AG08396 (cell line): ENCODE results near the gene ESRRB.
A peak's percentile ranks its signal among the peaks of the same experiment; 100 is the strongest.
"Not testable (repeated sequence)": the region's sequence is repeated elsewhere in the genome, so short reads cannot be mapped to it uniquely, and the experiment has no call there.

ENCODE experiments used
- DNase-seq: peaks from one replicate; pipeline ENCODE4 v3.0.0; 2012; ENCODE audit warnings: low spot score, mixed read lengths

Gene ESRRB

DNA sequence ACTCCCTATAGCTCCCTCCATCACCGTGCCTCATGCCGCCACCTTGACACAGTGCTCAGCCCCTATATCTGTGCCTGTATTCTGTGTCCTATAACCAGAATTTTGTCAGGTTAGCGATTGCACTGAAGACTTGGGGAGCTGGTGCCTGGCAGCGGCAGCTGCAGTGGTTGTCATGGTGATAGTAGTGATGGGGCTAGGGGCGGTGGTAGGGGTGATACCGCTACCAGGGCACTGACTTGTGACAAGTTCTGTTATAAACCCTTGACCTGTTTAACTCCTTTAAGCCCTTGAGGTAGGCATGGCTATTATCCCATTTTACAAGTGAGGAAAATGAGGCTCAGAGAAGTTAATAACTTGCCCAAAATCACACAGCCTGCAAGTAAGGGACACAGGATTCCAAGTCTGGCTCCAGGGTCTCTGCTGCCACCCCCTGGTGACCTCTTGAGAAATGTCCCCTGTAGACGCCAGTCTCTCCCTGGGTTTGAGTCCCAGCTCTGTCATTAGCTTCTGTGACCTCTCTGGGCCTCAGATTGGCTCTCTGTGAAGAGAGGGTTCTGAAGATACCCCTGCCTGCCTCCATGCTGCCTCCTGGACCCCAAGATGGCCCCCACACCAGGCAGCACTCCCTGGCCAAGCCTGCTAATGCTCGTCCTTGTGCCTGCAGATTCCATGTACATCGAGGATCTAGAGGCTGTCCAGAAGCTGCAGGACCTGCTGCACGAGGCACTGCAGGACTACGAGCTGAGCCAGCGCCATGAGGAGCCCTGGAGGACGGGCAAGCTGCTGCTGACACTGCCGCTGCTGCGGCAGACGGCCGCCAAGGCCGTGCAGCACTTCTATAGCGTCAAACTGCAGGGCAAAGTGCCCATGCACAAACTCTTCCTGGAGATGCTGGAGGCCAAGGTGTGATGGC, 121.9 kb downstream of the ESRRB start:
- DNase-seq = no peak

DNA sequence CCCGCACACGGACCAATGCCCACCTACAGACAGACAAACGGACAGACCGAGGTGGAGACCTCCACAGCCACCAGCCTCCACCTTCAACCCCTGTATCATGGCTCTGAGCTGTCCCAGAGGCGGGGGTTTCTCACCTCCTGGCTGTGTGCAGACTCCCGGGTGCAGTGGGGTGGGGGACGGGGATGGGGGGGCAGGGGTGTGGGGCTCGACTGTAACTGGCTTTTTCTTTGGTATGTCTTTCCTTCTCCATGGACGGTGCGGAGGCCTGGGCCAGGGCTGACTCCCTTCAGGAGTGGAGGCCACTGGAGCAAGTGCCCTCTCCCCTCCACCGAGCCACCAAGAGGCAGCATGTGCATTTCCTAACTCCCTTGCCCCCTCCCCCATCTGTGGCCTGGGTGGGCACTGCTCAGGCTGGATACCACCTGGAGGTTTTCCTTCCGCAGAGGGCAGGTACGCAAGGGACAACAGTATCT, 122.6 kb downstream of the ESRRB start:
- DNase-seq = no peak

DNA sequence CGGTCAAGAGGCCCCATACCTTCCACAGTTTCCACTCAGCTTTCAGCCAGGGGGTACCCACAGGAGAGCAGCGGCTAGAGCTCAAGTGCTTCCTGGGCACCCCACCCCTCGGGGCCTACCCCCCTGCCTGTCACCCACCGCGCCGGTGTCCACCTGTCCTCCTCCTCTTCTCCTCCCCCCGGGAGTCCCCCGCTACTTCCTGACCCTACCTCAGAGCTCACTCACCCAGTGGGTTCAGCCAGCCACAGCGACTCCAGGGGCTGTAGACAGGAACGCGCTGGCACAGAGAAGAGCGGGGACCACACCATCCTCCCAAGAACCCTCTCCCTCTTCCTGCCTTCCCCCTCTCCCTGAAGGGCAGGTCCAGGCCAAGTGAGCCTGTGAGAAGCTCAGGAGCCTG, 123.0 kb downstream of the ESRRB start:
- DNase-seq = no peak

DNA sequence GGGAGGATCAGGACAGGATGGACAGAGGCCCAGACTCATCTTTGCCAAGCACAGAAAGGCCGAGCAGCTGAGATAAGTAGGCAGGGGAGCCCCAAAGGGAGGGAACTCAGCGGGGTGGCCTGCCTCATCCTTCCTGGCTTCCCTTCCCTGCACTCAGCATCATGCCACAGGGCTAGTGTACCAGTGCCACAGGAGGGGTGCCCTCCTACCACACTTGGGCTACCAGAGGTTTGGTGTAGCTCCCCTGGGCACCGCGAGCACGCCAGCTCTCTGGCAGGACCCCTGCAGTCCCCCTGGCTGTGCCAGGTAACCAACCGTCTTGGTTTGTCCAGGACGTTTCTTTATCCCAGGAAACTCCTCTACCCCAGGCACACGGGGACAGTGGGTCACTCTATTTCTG, 123.5 kb downstream of the ESRRB start:
- DNase-seq = no peak

DNA sequence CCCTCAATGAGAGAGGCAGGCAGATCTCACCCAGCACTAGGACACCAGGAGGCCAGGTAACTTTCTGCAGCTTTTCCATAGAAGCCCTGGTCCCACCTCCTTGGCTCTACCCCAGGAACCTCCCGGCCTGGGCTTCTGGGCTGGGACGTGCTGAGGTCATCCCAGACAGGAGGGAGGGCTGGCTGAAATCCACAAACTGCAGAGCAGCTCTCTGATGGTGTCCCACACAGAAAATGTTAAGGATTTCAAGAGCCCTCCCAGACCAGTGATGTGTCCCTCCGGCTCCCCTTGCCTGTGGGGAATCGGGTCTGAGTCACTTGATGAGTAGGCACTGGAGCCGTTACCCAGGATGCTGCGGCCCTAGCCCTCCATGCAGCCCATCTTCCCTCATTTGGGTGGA, 124.1 kb downstream of the ESRRB start:
- peak; percentile 45 for DNase-seq

DNA sequence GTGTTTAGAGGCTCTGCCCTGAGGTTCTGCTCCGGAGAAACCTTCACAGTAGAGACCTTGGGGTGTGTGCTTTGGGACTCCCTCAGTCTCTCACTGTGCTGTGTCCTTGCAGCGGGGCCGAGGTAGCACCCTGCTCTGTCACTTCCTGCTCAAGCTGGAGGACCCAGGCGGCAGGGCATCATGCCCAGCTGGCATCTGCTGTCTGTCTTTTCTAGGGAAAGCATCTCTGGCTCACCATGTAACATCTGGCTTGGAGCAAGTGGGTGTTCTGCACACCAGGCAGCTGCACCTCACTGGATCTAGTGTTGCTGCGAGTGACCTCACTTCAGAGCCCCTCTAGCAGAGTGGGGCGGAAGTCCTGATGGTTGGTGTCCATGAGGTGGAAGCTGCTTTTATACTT, 124.5 kb downstream of the ESRRB start:
- no peak for DNase-seq

DNA sequence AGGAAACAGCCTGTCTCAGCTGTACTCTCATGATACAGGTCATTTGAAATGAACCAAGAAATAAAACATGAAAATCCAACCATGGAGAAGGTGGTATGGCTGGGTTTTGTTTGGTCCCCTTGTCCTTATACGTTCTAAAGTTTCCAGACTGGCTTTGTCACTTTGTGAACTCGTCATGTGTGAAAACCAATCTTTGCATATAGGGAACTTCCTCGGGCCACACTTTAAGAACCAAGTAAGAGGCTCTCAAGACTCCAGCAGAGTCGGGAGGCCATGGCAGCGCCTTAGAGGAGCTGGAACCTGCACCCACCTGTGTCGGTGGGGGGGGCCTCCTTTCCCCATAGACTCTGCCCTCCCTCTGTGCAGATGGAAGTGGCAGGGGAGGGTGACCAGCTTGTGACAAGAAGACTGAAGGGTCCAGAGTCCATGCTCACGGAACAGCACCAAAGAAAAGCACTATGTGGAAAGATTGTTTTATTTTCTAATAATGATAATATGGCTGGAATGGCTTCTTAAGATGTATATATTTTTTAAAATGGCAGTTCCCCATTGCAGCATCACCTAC, 125.3 kb downstream of the ESRRB start:
- no peak for DNase-seq

DNA sequence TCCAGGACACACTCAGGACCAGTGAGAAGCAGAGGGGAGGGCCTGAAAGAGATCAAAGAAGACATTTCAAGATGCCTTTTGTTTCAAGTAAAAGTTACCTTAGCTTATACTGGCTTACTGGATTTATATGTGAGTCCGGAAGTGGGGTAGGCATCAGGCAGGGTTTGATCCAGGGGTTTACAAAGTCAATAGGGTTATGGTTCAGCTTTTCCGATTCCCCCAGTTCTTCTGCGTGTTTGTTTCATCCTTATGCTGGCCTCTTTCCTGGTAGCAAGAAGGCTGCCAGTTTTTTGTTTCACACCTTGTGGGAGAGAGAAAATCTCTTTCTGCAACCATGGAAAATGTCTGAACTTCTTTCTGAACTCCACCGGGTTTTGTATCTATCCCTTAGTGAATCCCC, 126.3 kb downstream of the ESRRB start:
- DNase-seq = no peak

DNA sequence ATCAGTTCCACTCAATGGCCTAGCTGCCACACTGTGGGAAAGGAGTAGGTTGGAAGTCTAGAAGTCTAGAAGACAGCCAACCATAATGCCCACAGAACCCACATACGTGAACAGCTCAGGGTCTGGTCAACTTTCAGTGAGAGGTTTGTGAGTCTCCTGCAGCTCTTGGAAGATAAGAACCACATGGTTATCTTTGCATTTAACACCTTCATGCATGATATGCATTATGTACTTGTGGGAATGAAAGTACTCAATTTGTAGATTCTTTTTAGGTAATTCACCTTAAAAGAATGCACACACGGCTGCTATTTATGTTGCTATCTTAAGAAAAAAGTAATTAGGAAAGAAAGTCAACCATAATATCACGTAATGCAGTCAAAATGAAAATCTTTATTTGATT, 126.7 kb downstream of the ESRRB start:
- DNase-seq = no peak

DNA sequence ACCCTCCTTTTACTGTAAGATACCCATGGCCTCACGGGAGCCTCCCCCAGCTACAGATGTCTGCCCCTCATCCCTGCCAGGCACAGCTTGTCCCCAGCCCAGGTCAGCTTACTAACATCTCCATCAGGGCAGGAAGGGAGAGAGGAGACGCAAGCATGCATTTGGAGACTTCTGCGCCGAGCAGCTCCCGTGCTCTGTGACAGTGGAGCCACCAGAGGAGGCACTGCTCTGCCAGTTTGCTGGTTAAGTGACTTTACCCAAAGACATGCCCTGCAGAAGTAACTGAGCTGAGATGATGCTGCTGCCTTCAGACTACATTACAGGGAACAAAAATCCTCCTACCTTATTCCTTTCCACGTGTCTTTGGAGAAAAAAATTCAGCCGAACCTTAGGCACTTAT, 133.4 kb downstream of the ESRRB start:
- no peak for DNase-seq

DNA sequence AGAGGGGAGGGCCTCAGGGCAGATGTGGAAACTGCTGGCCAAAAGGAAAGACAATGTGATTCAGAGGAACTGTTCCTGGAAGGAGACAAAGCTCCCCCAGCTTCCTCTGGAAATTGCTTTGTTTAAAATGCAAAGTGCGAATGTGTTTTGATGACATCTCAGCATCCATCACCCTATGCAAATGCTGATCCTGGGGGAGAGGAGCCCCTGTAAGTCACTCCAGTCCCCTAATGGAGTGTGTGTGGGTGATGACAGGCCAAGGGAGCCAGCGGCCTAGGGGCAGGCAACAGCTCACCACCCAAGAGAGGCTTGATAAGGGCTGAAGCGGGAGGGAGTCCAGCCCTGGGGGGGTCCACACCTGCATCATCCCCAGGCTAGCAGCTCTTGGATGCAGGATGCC, 134.2 kb downstream of the ESRRB start:
- no peak for DNase-seq

DNA sequence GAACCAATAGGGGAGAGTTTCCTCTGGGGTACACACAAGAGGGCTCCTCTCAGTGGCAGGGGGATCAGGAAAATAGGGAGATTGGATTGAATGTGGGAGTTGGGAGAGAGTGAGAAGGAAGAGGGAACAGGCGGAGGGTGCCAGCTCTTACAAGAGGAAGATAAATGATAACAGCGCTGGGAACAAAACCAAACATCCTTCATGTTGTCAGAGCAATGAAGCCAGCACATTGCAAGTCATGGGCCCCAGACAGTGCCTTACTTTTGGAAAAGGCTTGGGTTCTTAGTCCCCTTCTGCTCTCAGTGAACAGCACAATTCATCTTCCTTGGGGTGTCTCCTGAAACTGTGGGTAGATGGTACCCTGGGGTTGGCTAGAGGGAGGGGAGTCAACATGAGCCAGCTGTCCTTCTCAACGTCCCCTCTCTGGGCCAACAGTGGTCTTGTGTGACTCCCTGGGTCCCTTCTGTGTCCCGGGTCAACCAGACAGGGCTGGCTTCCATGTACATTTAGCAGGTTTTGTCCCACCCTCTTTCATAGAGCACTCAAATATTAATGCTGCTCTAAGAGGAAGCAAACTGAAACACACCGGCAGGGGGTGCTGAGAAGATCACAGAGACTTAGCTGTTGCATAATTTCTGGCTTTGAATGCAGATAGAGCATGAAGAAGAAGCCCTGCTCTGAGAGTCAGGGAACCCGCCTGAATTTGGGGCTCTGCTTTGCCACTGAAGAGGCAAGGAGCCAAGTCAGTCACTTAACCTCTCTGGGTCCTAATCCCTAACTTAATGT, 138.5 kb downstream of the ESRRB start:
- peak; percentile 27 for DNase-seq

DNA sequence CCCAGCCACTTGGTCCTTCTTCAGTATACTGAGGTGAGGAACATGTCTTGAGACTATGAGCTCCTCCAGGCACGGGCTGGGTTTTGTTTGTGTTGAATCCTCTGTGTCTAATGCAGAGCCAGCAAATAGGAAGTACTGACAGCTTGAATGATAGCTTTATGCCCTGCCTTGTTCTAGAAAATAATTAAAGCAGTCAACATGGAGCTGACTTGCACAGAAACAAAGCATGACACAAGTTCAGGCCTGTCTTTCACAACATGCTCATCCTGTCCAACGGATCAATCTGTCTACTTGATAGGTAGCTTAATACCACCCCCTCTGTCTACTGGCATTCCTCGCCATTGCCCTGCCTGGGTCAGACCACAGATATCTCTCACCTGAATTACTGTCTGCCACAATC, 140.9 kb downstream of the ESRRB start:
- DNase-seq = no peak

DNA sequence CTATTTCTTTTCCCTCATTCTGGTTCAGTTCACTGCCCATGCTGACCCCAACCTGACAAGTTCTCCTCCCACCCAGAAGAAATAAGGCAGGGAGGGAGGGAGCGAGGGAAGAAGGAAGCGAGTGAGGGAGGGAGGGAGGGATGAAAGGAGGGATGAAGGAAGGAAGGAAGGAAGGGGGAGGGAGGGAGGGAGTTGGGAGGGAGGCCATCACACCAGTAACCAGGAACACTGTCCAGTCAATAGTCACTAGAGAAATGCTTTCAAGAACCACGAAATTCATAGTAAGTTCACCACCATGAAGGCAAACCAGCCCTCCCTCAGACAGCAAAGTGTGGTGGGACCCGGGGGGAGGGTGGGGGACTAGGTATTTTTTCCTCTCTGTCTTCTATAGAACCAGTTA, 142.4 kb downstream of the ESRRB start:
- no peak for DNase-seq

DNA sequence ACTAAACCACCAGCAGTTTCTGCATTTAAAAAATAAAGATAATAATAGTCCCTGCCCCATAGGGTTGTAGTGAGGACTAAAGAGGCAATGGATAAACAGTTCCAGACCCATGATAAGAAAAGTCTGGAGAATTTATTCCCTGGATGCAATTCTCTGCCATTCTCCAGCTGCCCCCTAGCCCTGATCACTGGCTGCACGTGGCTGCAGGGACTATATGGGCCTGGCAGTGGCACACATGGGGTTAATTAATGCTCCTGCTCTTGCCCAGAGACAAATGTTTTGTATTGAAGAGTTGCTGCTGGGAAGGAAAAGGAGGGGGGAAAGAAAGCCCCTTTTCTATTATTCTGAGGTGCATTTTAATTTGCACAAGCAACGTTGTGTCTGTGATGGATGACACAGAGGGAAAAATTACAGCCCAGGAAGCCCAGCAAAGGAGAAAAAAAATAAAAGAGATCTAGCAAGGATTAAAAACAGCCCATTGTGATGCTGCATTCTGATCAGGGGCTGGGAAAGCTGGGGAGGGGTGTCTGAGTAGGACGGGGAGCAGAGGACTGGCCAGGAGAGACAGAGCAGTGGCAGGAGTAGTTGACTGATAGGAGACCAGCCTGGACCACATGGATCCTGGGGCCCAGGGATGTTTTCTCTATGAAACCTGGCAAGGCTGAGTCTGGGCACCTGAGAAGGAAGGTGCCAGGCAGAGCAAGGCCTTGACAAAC, 149.3 kb downstream of the ESRRB start:
- no peak for DNase-seq

DNA sequence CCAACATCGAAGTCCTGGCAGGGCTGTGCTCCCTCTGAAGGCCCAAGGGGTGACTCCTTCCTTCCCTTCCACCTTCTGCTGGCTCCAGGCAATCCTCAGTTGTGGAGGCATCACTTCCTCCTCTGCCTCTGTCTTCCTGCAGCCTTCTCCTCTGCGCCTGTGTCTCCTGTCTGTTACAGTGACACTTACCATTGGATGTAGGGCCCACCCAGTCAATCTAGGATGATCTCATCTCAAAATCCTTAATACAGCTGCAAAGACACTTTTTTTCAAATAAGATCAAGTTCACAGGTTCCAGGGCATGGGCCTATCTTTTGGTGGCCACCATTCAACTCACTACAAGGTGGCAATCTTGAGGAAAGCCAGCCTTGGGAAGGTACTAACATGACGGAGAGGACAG, 155.1 kb downstream of the ESRRB start:
- DNase-seq = no peak

DNA sequence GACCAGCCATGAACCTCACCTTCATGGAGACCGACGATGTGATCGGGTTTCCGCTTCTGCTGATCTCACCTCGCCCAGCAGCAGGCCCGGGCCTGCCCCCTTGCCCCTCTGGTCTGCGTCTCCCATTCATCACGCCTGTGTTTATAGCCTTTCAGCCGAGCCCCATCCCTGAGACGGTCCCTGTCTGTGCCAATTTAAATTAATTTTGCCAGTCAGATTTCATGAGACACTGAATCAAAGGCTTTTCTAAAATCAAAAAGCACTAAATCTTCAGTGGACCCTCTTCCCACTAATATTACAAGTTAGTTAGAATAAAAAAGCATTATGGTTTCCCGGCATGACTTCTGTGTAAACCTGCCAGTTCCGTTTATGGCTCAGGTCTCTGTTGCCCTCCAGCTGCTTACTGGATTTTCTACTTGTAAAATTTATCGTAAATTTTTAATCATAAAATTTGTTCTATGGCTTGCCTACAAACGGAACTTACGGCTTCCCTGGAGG, 155.9 kb downstream of the ESRRB start:
- DNase-seq = no peak

DNA sequence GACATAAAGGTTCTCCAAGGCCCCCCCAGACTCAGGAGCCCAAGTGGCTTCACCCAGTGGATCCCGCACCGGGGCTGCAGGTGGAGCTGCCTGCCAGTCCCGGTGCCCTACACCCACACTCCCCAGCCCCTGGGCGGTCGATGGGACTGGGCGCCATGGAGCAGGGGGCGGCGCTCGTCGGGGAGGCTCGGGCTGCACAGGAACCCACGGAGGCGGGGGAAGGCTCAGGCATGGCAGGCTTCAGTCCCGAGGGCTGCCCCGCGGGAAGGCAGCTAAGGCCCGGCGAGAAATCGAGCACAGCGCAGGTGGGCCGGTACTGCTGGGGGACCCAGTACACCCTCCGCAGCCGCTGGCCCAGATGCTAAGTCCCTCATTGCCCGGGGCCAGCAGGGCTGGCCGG, 160.7 kb downstream of the ESRRB start:
- not testable (repeated sequence) for DNase-seq

DNA sequence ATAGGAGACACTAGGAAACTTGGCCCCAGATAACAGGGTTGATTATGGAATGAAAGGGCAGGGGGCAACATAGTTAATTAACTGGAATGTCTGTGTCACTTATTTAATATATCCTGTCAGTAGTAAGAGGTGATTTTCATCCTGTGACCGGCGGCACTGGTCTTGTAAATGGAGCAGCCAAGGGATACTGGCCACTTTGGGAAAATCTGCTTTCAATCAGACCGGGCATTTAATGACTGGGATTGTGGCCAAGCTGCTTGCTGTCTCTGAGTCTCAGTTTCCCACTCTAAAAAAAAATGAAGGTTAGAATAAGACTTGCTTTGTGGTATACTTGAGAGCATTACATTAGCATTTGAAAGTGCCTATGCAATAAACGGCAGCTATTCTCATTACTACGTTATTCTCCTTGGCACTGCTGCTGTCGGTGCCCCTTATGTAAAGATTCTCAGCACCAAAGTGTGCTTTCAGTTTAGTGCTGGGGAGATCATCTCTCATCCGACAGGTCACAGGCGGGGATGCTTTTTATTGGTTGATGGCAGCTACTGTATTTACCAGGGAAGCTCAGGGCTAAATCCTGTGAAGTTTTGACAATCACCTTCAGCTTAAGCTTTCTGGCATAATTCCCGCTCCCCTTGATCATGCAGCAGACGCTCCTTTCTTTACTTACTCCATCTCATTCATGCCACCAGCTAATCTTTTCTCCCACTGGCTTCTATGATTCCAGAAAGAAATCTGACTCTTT, 162.1 kb downstream of the ESRRB start:
- no peak for DNase-seq

DNA sequence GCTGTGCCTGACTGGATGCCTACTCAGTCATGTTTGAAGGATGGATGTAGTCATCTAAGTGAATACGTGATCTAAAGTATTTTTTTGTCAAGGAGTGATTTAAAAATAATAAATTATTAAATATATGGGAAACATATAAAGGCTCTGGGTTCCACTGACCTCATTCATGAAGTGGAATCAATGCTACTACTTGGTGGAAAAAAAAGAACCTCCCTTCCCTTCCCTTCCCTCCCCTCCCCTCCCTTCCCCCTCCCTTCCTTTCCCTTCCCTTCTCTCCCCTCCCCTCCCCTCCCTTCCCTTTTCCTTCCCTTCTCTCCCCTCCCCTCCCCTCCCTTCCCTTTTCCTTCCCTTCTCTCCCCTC, 162.7 kb downstream of the ESRRB start:
- no peak for DNase-seq

DNA sequence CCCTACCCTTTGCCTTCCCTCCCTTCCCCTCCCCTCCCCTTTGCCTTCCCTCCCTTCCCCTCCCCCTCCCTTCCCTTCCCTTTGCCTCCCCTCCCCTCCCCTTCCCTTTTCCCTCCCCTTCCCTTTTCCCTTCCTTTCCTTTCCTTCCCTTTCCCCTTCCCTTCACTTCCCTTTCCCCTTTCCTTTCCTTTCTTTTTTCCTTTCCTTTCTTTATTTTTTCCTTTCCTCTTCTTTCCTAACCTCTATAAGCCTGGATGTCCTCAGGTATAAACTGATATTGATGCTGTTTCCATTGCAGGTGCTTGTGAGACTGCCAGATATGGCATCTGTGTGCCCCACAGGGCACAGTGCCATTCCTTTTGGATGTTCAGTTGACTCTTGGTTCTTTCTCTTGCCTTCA, 163.2 kb downstream of the ESRRB start:
- DNase-seq = no peak
